ENCODE measurements around the gene MICAL2.
A peak's percentile ranks its signal among the peaks of the same experiment; 100 is the strongest.

MICAL2 gene

DNA sequence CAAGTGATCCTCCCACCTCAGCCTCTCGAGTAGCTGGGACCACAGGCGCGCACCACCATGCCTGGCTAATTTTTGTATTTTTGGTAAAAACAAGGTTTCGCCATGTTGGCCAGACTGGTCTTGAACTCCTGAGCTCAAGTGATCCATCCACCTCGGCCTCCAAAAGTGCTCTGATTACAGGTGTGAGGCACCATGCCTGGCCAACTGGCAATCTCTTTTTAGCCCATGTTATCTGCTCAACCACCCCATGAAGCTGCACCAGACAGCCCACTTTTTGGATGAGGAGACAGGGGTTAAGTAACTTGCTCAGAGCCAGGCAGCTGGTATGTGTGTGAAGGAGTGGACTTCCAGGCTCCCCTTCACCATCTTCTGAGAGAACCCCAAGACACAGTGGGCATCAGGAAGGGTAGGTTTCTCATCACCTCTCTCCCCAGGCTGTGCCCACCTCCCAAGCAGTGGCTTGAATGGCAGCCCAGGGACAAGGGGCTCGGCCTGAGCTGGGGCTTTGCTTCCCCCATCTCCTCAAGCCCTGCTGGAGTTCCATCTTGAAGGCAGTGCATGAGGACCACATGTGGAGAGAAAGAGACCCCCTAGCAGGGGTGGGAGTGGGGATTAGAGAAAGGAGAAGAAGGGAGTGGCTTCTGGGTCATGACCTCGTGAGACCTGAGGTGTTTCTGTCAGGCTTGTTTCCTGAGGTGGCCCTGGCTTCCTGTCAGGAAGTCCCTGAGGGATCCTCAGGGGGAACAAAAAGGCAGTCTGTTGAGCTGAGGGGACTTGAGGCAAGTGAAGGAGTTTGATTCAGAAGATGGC, 179.5 kb downstream of the MICAL2 start:
- peak; percentile 4 for DNase-seq (ENCODE audit: low spot score)
- in situ Hi-C loops (cut with MboI; ENCODE audit: low pct_unique_long_range_greater_than_20kb, low sequenced_read_pairs, unreplicated experiment) = loop anchor here (5.0 to 10.0 kb wide), 2 partner anchors 243 to 495 kb away; no protein-coding TSS in a partner anchor
- TF ChIP-seq, protein P1, sequence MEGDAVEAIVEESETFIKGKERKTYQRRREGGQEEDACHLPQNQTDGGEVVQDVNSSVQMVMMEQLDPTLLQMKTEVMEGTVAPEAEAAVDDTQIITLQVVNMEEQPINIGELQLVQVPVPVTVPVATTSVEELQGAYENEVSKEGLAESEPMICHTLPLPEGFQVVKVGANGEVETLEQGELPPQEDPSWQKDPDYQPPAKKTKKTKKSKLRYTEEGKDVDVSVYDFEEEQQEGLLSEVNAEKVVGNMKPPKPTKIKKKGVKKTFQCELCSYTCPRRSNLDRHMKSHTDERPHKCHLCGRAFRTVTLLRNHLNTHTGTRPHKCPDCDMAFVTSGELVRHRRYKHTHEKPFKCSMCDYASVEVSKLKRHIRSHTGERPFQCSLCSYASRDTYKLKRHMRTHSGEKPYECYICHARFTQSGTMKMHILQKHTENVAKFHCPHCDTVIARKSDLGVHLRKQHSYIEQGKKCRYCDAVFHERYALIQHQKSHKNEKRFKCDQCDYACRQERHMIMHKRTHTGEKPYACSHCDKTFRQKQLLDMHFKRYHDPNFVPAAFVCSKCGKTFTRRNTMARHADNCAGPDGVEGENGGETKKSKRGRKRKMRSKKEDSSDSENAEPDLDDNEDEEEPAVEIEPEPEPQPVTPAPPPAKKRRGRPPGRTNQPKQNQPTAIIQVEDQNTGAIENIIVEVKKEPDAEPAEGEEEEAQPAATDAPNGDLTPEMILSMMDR (IDR thresholded peaks at IDR 0.05; ENCODE audit: extremely low read depth, insufficient read depth, missing control alignments) = no peak

DNA sequence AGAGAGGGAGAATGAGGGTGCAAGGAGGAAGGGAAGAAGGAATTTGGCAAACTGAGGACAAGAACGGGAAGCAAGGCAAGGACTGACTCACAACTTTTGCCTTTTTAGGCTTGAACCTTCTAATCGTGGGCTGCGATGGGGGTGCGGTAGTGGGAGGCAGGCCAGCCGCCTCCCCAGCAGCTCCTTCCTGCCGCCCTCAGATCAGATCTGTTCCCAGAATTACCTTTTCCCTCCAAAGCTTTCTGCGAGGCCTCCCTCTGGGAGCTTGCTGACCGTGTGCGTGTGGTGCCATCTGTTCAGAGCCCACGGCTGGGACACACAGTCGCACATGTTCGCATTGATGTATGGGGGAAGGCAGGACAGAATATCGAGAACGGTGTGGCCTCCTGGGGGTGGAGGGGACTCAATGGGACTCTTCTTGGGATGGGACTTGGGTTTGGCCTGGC, 180.1 kb downstream of the MICAL2 start:
- no peak for DNase-seq (ENCODE audit: low spot score)
- in situ Hi-C loops (cut with MboI; ENCODE audit: low pct_unique_long_range_greater_than_20kb, low sequenced_read_pairs, unreplicated experiment) = no loop called here
- TF ChIP-seq, protein P1 (IDR thresholded peaks at IDR 0.05; ENCODE audit: extremely low read depth, insufficient read depth, missing control alignments) = no peak

DNA sequence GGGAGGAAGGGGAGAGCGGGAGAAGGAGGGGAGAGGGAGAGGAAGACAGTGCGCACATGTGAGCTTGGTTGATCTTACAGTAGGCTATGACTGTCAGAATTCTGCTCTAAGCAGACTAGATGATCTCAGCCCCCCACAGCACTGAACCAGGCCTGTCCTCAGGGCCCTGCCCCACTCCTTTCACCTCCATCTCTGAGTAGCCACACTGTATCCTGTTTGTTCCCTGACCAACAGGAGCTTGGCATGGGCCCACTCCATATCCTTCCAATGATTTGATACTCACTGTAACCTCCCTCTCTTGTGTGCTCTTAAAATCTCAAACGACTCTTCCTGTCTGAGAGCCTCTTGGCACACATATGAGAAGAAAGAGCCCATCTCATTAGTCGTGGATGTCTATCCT, 180.9 kb downstream of the MICAL2 start:
- TF ChIP-seq, protein P1 (IDR thresholded peaks at IDR 0.05; ENCODE audit: extremely low read depth, insufficient read depth, missing control alignments) = no peak
- in situ Hi-C loops (cut with MboI; ENCODE audit: low pct_unique_long_range_greater_than_20kb, low sequenced_read_pairs, unreplicated experiment) = no loop called here

DNA sequence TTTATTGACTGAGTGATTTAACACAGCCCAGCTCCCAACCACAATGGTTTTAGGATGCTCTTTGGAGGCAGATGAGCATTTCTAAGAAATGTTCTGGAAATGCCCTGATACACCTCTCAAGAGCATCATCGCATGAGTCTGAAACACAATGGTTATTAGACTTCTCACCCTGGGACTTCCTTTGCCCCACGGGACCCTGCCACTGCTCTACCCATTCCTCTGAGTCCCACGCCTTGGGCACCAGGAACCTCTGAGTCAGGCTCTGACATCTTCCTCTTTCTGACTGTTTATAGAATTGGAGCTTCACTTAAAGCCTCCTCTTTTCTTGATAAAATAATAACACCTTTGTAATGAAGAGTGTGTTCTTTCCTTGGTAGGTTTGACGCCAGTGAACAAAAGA, 181.4 kb downstream of the MICAL2 start:
- TF ChIP-seq, protein P1 (IDR thresholded peaks at IDR 0.05; ENCODE audit: extremely low read depth, insufficient read depth, missing control alignments) = no peak
- peak; percentile 2 for DNase-seq (ENCODE audit: low spot score)
- in situ Hi-C loops (cut with MboI; ENCODE audit: low pct_unique_long_range_greater_than_20kb, low sequenced_read_pairs, unreplicated experiment) = no loop called here

More for the DNA sequence above, 180.9 kb downstream of the MICAL2 start:
- peak; percentile 2 for DNase-seq (ENCODE audit: low spot score)

DNA sequence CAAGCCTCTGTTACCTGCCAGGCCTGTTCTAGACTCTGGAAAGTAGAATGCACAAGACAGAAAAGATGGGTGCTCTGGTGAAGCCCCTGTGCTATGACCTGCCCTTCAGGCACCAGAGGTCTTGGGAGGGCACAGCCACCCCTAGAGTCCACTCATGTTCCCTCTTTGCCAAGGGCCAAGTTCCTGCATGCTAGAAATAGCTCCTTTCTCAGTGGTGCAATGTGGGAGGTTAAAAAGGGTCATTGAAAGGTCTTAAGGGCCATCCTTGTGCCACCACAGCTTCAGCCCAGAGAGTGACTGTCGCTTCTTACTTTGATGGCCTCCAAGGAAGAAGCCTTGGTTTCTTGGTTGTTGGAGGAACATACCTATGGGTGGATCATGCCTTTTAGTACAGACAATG, 182.4 kb downstream of the MICAL2 start:
- TF ChIP-seq, protein P1 (IDR thresholded peaks at IDR 0.05; ENCODE audit: extremely low read depth, insufficient read depth, missing control alignments) = no peak
- in situ Hi-C loops (cut with MboI; ENCODE audit: low pct_unique_long_range_greater_than_20kb, low sequenced_read_pairs, unreplicated experiment) = no loop called here
- no peak for DNase-seq (ENCODE audit: low spot score)

DNA sequence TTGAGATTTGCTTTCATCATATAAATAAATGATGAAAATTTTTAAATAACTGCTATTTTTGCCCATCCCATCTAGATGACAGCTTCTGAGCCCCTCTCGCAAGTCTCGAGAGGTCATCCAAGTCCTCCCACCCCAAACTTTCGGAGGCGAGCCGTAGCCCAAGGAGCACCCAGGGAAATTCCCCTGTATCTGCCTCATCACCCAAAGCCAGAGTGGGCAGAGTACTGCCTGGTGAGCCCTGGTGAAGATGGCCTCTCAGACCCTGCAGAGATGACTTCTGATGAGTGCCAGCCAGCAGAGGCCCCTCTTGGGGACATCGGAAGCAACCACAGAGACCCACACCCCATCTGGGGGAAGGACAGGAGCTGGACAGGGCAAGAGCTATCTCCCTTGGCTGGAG, 183.1 kb downstream of the MICAL2 start:
- TF ChIP-seq, protein P1 (IDR thresholded peaks at IDR 0.05; ENCODE audit: extremely low read depth, insufficient read depth, missing control alignments) = no peak
- DNase-seq (ENCODE audit: low spot score) = no peak
- in situ Hi-C loops (cut with MboI; ENCODE audit: low pct_unique_long_range_greater_than_20kb, low sequenced_read_pairs, unreplicated experiment) = no loop called here

Measured in GM13977 (cell line).